NCI-H1930 (cell line): ENCODE measurements around the gene HSPA9.

Source experiments
- DNase-seq, 2 experiments: peaks; one replicate each; lab custom pipeline; 2025; lab: John Stamatoyannopoulos, UW

Gene HSPA9

GRCh38 chr5:138595180-138595795 is 20.1 kb upstream of the HSPA9 start:
- no peak for DNase-seq

- DNase-seq = no peak
These were observed 19.3 kb upstream of the HSPA9 start for GRCh38 chr5:138594305-138595058.

- DNase-seq = no peak
These were observed 13.0 kb upstream of the HSPA9 start for GRCh38 chr5:138588013-138588788.

GRCh38 chr5:138585157-138585556 is 10.0 kb upstream of the HSPA9 start:
- no peak for DNase-seq

GRCh38 chr5:138583984-138584637 is 8.9 kb upstream of the HSPA9 start:
- DNase-seq = no peak

GRCh38 chr5:138582959-138583358 is 7.8 kb upstream of the HSPA9 start:
- DNase-seq = no peak

GRCh38 chr5:138580777-138581176 is 5.6 kb upstream of the HSPA9 start:
- DNase-seq = no peak

- DNase-seq = no peak
These were observed 4.8 kb upstream of the HSPA9 start for GRCh38 chr5:138580001-138580400.

- no peak for DNase-seq
These were observed 4.3 kb upstream of the HSPA9 start for GRCh38 chr5:138579517-138579863.

GRCh38 chr5:138577452-138577851 is 2.3 kb upstream of the HSPA9 start:
- no peak for DNase-seq

GRCh38 chr5:138574744-138575193 is 432 bp downstream of the HSPA9 start:
- DNase-seq = no peak

- DNase-seq = no peak
These were observed 1.1 kb downstream of the HSPA9 start for GRCh38 chr5:138573949-138574670.

- no peak for DNase-seq
These were observed 2.0 kb downstream of the HSPA9 start for GRCh38 chr5:138573223-138573622.

GRCh38 chr5:138570871-138571270 is 4.3 kb downstream of the HSPA9 start:
- no peak for DNase-seq

- no peak for DNase-seq
These were observed 5.4 kb downstream of the HSPA9 start for GRCh38 chr5:138569782-138570181.

GRCh38 chr5:138568061-138568824 is 7.0 kb downstream of the HSPA9 start:
- no peak for DNase-seq

GRCh38 chr5:138566792-138567191 is 8.4 kb downstream of the HSPA9 start:
- DNase-seq = no peak

GRCh38 chr5:138565100-138565821 is 9.9 kb downstream of the HSPA9 start:
- no peak for DNase-seq

- DNase-seq = no peak
These were observed 11.0 kb downstream of the HSPA9 start for GRCh38 chr5:138564242-138564641.
